SH-SY5Y (cell line): ENCODE data around the gene SLC7A10.

ENCODE experiments used
- GATA2 ChIP-seq: IDR thresholded peaks from 2 replicates; pipeline ENCODE4 v1.6.1; 2011; ENCODE audit warnings: mild to moderate bottlenecking, low read depth, low read length
- GATA3 ChIP-seq: IDR thresholded peaks from 2 replicates; pipeline ENCODE4 v1.6.1; 2011; ENCODE audit warnings: low read depth, mild to moderate bottlenecking, low read length, moderate library complexity

- no peak for TF ChIP-seq GATA3
- TF ChIP-seq GATA2 = no peak
These were observed 25.4 kb upstream of the SLC7A10 start for GRCh38 chr19:33251076-33251475.
